Lower leg skin (tissue), 4 donors: ENCODE measurements around the gene RRAD. TPM values are rescaled to one million over a fixed set of nuclear protein-coding genes. Genes with fewer than 3 reads are reported as not detected.
A peak's percentile ranks its signal among the peaks of the same experiment; 100 is the strongest.

Experiments
- DNase-seq, 2 donors: peaks; one replicate each; pipeline ENCODE4 v3.0.0-alpha.2; 2019; ENCODE audit warnings: low spot score in 2 of 2
- H3K4me3 ChIP-seq: fragments of 200-600 bp; sonication (generic); 2 replicates; pipeline ENCODE4 v1.5.1; 2017; ENCODE audit warnings: mild to moderate bottlenecking, low read depth; ENCODE audit not compliant: poor library complexity, severe bottlenecking
- POLR2A ChIP-seq, 2 donors: fragments of 450-650 bp; IDR thresholded peaks; one replicate each; pipeline ENCODE4 v1.6.1; 2016 to 2017; ENCODE audit warnings: antibody characterized with exemption in 2 of 2, mild to moderate bottlenecking in 1 of 2, moderate library complexity in 1 of 2
- WGBS, 2 donors: methylation state at CpG; one replicate each; pipeline ENCODE4 v1.1.5; 2018; 5-methylcytosine and 5-hydroxymethylcytosine counted together
- intact Hi-C: fragments of 100-400 bp; cut with DNase I; formaldehyde crosslinking; loops from one replicate; pipeline ENCODE4 v1.15.0; 2023; ENCODE audit warnings: low total_unique reads
- total RNA-seq, 4 donors: library from RNA; depleted of rRNA; stranded (reverse); fragments of >200 nt; gene quantifications; one replicate each; pipeline ENCODE4 v1.1.0, GENCODE V29; 2016
- TF ChIP-seq, protein P1 (sequence below), 3 donors: fragments of 450-650 bp; IDR thresholded peaks; one replicate each; pipeline ENCODE4 v1.5.1; 2016; ENCODE audit warnings: antibody characterized with exemption in 3 of 3, mild to moderate bottlenecking in 3 of 3, moderate library complexity in 2 of 3

RRAD gene
- total RNA-seq, 4 donors from 2014 or later, result 5.9 to 34.3 (median 17.4) TPM

GRCh38 chr16:66968847-66969246 is 43.5 kb upstream of the RRAD start:
- WGBS, 2 donors, result 79 to 81% methylated on average over 5 of the region's 5 CpGs
- intact Hi-C loops, result no loop called here

DNA sequence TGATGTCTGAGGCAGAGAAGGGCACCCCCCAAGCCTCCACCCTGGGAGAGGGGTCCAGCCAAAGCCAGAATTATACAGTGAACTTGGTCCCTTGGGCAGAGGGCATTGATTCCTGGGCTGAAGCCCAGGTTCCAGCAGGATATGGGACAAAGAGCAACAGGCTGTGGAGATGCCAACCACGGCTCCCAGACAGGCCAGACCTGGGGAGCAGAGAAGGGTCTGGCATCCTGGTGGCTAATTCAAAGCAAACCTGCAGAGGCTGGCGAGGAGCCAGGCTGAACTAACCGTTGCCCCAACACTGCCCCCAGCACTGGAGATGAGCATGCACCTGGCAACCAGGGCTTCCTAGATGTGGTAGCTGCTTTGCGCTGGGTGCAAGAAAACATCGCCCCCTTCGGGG is 38.7 kb upstream of the RRAD start:
- 59 to 68% methylated on average over 4 to 6 of the region's 6 CpGs for WGBS, 2 donors

More at GRCh38 chr16:66968847-66969246, 43.5 kb upstream of the RRAD start:
- no peak overlapping the region for H3K4me3 ChIP-seq
- TF ChIP-seq, protein P1, sequence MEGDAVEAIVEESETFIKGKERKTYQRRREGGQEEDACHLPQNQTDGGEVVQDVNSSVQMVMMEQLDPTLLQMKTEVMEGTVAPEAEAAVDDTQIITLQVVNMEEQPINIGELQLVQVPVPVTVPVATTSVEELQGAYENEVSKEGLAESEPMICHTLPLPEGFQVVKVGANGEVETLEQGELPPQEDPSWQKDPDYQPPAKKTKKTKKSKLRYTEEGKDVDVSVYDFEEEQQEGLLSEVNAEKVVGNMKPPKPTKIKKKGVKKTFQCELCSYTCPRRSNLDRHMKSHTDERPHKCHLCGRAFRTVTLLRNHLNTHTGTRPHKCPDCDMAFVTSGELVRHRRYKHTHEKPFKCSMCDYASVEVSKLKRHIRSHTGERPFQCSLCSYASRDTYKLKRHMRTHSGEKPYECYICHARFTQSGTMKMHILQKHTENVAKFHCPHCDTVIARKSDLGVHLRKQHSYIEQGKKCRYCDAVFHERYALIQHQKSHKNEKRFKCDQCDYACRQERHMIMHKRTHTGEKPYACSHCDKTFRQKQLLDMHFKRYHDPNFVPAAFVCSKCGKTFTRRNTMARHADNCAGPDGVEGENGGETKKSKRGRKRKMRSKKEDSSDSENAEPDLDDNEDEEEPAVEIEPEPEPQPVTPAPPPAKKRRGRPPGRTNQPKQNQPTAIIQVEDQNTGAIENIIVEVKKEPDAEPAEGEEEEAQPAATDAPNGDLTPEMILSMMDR (IDR thresholded peaks at IDR 0.05), result no peak
- no peak for TF ChIP-seq POLR2A (IDR thresholded peaks at IDR 0.05)
- no peak for DNase-seq

DNA sequence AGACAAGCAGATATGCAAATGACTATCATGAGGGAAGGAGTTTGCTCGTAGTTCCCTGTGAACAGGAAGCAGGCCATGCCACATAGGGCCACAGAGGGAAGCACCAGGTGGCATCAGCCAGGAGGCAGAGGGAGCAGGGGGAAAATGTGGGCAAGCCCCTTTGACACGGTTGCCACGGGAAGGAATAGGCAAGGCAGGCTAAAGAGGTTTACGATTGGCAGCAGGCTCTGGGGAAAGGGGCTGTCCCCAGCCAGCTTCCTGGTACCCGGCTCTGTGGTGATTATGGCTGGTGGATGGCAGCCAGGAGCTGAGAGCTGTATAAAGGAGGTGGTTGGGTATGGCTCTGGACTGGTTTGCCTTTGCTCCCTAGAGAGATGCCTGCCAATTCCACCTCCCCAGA is 36.6 kb upstream of the RRAD start:
- 31 to 40% methylated on average over 5 of the region's 5 CpGs for WGBS, 2 donors
- intact Hi-C loops, result no loop called here
- DNase-seq, result no peak
- H3K4me3 ChIP-seq, result no peak overlapping the region
- TF ChIP-seq, protein P1 (IDR thresholded peaks at IDR 0.05), result no peak
- TF ChIP-seq POLR2A (IDR thresholded peaks at IDR 0.05), result no peak

More for the DNA sequence above, 38.7 kb upstream of the RRAD start:
- intact Hi-C loops, result no loop called here
- TF ChIP-seq, protein P1 (IDR thresholded peaks at IDR 0.05), result no peak
- TF ChIP-seq POLR2A (IDR thresholded peaks at IDR 0.05), result no peak
- no peak for DNase-seq
- no peak overlapping the region for H3K4me3 ChIP-seq

DNA sequence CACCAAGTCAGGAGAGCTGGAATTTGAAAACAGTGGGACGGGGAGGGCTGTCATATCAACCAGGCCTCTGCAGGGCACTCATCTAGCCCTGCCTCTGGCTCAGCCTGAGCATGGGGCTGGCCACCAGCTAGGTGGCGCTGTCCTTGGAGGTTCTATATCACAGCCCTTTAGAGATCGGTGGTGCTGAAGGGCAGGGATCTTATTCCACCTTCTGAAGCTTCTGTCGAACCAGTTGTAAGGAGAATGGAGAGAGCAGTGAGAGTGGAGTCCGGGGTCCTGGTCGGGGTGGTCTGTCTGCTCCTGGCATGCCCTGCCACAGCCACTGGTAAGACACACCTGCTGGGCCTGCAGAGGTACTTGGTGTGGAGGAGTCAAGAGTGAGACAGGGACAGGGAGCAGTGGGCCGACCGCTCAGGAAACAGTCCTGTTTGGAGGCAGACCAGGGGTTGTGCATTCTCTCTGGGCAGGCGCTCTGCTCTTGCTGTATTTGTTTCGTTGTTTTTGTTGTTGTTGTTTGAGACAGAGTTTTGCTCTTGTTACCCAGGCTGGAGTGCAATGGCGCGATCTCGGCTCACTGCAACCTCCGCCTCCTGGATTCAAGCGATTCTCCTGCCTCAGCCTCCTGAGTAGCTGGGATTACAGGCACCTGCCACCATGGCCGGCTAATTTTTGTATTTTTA is 35.9 kb upstream of the RRAD start, which contains the start of gene CES3:
Gene CES3, plus strand, starts transcription at position 202 of the 680 bp plus-strand sequence. Its CDS starts 42 bp downstream, at position 244.
- intact Hi-C loops, result no loop called here
- DNase-seq, result no peak
- 68 to 70% methylated on average over 16 of the region's 16 CpGs for WGBS, 2 donors
- no peak within 1 kb of the TSS for H3K4me3 ChIP-seq
- TF ChIP-seq POLR2A (IDR thresholded peaks at IDR 0.05), result no peak
- TF ChIP-seq, protein P1 (IDR thresholded peaks at IDR 0.05), result peak in 1 of 3 donors; percentile 21

GRCh38 chr16:66960270-66960669 is 34.9 kb upstream of the RRAD start:
- WGBS, 2 donors, result 73 to 82% methylated on average over 1 of the region's 1 CpG
- intact Hi-C loops, result no loop called here
- TF ChIP-seq, protein P1 (IDR thresholded peaks at IDR 0.05), result no peak
- TF ChIP-seq POLR2A (IDR thresholded peaks at IDR 0.05), result no peak
- DNase-seq, result no peak
- H3K4me3 ChIP-seq, result no peak overlapping the region
